Measurements from ENCODE around the gene PDE1A.

Gene PDE1A

DNA sequence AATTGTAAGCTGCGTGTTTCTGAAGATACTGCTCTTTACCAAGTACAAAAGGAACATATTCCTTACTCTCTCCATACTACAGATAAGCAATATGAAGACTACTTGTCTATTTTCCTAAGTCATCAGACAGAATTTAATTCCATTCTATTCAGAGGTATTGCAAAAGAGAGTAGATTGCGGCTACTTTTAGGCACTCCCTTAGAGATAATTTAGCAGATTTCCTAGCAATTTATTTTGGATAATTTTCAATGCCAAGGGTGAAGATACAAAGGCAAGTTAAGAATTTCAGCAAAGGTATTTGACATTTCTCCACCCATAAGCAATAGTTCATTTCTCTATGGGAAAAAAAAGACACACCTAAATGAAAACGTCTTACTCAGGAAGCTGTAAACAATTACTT, 161.1 kb downstream of the PDE1A start:
- Histone ChIP-seq H3K4me3 (ENCODE audit: low read depth, low read length) (no peak overlapping the region), H3K36me3 (replicated peaks) (no peaks in the 10 kb centered on the region), H3K27me3 (replicated peaks) (no peaks in the 10 kb centered on the region), H3K27ac (no peak overlapping the region)
- TF ChIP-seq, protein P1, sequence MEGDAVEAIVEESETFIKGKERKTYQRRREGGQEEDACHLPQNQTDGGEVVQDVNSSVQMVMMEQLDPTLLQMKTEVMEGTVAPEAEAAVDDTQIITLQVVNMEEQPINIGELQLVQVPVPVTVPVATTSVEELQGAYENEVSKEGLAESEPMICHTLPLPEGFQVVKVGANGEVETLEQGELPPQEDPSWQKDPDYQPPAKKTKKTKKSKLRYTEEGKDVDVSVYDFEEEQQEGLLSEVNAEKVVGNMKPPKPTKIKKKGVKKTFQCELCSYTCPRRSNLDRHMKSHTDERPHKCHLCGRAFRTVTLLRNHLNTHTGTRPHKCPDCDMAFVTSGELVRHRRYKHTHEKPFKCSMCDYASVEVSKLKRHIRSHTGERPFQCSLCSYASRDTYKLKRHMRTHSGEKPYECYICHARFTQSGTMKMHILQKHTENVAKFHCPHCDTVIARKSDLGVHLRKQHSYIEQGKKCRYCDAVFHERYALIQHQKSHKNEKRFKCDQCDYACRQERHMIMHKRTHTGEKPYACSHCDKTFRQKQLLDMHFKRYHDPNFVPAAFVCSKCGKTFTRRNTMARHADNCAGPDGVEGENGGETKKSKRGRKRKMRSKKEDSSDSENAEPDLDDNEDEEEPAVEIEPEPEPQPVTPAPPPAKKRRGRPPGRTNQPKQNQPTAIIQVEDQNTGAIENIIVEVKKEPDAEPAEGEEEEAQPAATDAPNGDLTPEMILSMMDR (IDR thresholded peaks at IDR 0.05; ENCODE audit: low read depth, low read length, missing control alignments), result no peak
- in situ Hi-C loops (cut with HindIII; ENCODE audit: low pct_ligation_motif_present, low sequenced_read_pairs), result no loop called here
- DNase-seq, result no peak

DNA sequence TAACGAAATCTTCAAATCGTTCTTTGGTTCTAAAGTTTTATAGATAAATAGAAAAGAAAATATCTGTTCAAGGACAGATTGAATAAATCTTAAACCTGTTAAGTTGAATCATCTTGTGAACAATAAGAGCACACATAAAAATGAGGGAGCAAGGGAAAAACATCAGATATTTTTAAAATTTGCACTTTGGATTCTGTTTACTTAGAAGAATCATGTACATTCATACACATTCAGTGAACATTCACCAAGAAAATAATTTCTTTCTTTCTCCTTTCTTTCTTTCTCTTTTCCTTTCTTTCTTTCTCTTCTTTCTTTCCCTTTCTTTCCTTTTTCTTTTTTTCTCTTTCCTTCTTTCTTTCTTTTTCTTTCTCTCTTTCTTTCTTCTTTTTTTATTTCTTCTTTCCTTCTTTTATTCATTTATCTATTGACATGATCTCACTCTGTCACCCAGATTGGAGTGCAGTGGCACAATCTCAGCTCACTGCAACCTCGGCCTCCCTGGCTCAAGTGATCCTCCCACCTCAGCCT, 164.9 kb downstream of the PDE1A start:
- DNase-seq, result no peak
- no peak overlapping the region for H3K4me3 ChIP-seq (ENCODE audit: low read depth, low read length)
- no peaks in the 10 kb centered on the region for H3K36me3 ChIP-seq (replicated peaks)
- no peak overlapping the region for H3K27ac ChIP-seq
- TF ChIP-seq, protein P1 (IDR thresholded peaks at IDR 0.05; ENCODE audit: low read depth, low read length, missing control alignments), result no peak
- in situ Hi-C loops (cut with HindIII; ENCODE audit: low pct_ligation_motif_present, low sequenced_read_pairs), result no loop called here
- no peaks in the 10 kb centered on the region for H3K27me3 ChIP-seq (replicated peaks)

DNA sequence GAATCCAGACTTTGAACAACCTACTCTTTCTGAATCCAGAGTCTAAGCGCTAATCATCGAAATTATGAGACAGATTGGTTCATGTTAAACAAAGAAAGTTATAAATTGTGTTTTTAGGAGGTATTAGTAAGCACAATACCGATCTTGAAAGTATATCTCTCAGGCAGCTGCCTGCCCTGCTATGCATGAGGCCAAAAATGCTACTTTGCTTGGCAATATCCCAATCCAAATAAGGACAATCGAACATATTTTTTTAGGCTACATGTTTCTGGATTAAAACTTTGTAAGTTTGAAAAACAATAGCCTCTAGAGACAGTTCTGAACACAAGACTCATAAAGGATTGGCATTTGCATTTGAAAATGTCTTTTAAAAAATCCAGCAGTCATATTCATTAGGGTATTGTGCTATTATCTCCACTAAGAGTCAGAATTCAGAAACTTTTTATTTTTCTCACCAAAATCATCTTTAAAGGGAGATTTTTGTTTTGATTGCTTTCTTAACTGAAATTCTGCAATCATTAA, 167.1 kb downstream of the PDE1A start:
- Histone ChIP-seq H3K36me3 (replicated peaks) (no peaks in the 10 kb centered on the region), H3K27me3 (replicated peaks) (no peaks in the 10 kb centered on the region), H3K4me3 (ENCODE audit: low read depth, low read length) (no peak overlapping the region), H3K27ac (no peak overlapping the region)
- TF ChIP-seq, protein P1 (IDR thresholded peaks at IDR 0.05; ENCODE audit: low read depth, low read length, missing control alignments), result no peak
- DNase-seq, result peak; percentile 52
- in situ Hi-C loops (cut with HindIII; ENCODE audit: low pct_ligation_motif_present, low sequenced_read_pairs), result no loop called here

DNA sequence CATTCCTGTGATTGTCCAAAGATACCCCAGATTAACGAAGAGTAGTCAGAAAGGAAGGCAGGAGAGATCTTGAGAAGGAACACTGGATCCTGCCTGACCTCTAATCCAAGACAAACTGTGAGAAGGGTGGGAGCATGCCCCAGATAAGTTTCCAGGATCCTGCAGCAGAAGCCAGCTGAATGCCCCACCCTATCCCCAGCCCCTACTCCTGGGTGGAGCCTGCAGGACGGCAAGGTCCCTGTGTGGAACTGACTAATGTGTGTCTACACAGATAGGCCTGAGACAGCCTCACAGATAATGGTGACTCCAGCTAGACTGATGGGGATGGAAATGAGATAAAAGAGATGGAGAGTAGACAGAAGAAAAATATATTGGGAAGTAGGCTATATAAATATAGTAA, 174.3 kb downstream of the PDE1A start:
- Histone ChIP-seq H3K27ac (no peak overlapping the region), H3K4me3 (ENCODE audit: low read depth, low read length) (no peak overlapping the region), H3K36me3 (replicated peaks) (no peaks in the 10 kb centered on the region), H3K27me3 (replicated peaks) (no peaks in the 10 kb centered on the region)
- TF ChIP-seq, protein P1 (IDR thresholded peaks at IDR 0.05; ENCODE audit: low read depth, low read length, missing control alignments), result no peak
- DNase-seq, result no peak
- in situ Hi-C loops (cut with HindIII; ENCODE audit: low pct_ligation_motif_present, low sequenced_read_pairs), result no loop called here

DNA sequence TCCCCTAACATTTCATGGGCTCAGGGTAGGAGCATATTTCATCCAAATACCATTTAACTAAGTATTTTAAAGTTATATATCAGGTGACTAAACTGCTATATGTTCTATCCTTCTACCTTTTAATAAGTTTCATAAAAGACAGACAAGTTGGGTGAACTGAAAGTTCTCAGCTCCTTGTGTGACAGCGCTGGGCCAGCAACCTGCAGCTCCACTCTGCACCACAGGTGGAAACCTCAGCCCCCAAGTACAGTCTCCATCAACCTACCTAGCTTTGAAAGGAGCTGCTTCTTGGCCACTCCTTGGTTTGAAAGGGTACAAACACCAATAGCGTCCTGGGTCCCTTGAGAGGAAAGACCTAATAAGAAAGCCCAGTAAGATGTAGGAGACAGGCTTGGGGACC, 177.9 kb downstream of the PDE1A start:
- Histone ChIP-seq H3K36me3 (replicated peaks) (no peaks in the 10 kb centered on the region), H3K27ac (no peak overlapping the region), H3K4me3 (ENCODE audit: low read depth, low read length) (no peak overlapping the region), H3K27me3 (replicated peaks) (no peaks in the 10 kb centered on the region)
- in situ Hi-C loops (cut with HindIII; ENCODE audit: low pct_ligation_motif_present, low sequenced_read_pairs), result no loop called here
- TF ChIP-seq, protein P1 (IDR thresholded peaks at IDR 0.05; ENCODE audit: low read depth, low read length, missing control alignments), result no peak
- no peak for DNase-seq

DNA sequence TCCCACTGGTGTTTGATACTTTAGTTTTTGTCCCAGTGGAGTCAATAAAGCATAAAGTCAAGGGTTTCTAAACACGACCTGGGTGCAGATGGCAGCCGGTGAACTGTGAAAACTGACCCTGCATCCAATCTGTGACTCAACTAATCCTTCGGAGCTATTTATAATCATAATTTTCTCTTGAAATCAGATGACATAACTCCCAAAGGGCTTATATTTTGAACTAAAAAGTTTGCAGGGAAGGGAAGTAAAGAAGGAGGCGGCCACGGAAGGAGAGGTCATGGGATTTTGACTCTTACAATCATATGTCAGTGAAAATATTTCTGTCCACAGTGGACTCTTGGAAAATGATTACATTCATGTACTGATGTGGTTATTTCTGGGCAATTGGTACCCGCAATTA, 178.5 kb downstream of the PDE1A start:
- H3K27ac ChIP-seq, result no peak overlapping the region
- H3K4me3 ChIP-seq (ENCODE audit: low read depth, low read length), result no peak overlapping the region
- in situ Hi-C loops (cut with HindIII; ENCODE audit: low pct_ligation_motif_present, low sequenced_read_pairs), result no loop called here
- no peaks in the 10 kb centered on the region for H3K36me3 ChIP-seq (replicated peaks)
- TF ChIP-seq, protein P1 (IDR thresholded peaks at IDR 0.05; ENCODE audit: low read depth, low read length, missing control alignments), result no peak
- DNase-seq, result no peak
- no peaks in the 10 kb centered on the region for H3K27me3 ChIP-seq (replicated peaks)

Measured in brain microvascular endothelial cell (primary cell).